A549 (cell line): Measurements from ENCODE around the gene RAB27A.

Experiments used
- CBX2 ChIP-seq: fragments of 200-600 bp; sonication (generic); IDR thresholded peaks from 2 replicates; pipeline ENCODE4 v1.6.1; 2016; ENCODE audit warnings: low read depth, mild to moderate bottlenecking, borderline replicate concordance
- CHD2 ChIP-seq: fragments of 150-350 bp; IDR thresholded peaks from 2 replicates; pipeline ENCODE4 v1.6.1; 2014; ENCODE audit warnings: low read length; ENCODE audit not compliant: partially characterized antibody
- EP300 ChIP-seq, 2 experiments: fragments of >200 bp; sonication (Bioruptor Twin); formaldehyde crosslinking; IDR thresholded peaks; 2 replicates in 1 of 2; 3 replicates in 1 of 2; pipeline ENCODE4 v1.6.1; 2016 to 2017
- MAZ ChIP-seq: fragments of 150-350 bp; IDR thresholded peaks from 2 replicates; pipeline ENCODE4 v1.6.1; 2014; ENCODE audit warnings: antibody characterized with exemption, low read depth, low read length, borderline replicate concordance
- POLR2A ChIP-seq: IDR thresholded peaks from 2 replicates; pipeline ENCODE4 v1.6.1; 2012; ENCODE audit warnings: mild to moderate bottlenecking, low read length
- POLR2AphosphoS2 ChIP-seq: conservative IDR thresholded peaks from 2 replicates; pipeline ENCODE4 v1.6.1; 2012; ENCODE audit warnings: low read length, improper control_type of control experiment, inconsistent platforms
- ZFP36 ChIP-seq: fragments of 450-650 bp; IDR thresholded peaks from 2 replicates; pipeline ENCODE4 v1.6.1; 2014; ENCODE audit warnings: borderline replicate concordance; ENCODE audit not compliant: partially characterized antibody
- TF ChIP-seq, protein P1 (sequence below): fragments of >200 bp; sonication (Bioruptor Twin); formaldehyde crosslinking; IDR thresholded peaks from 3 replicates; pipeline ENCODE4 v1.5.1; 2016
- TF ChIP-seq, protein P2 (sequence below): IDR thresholded peaks from 2 replicates; pipeline ENCODE4 v1.6.1; 2012

DNA sequence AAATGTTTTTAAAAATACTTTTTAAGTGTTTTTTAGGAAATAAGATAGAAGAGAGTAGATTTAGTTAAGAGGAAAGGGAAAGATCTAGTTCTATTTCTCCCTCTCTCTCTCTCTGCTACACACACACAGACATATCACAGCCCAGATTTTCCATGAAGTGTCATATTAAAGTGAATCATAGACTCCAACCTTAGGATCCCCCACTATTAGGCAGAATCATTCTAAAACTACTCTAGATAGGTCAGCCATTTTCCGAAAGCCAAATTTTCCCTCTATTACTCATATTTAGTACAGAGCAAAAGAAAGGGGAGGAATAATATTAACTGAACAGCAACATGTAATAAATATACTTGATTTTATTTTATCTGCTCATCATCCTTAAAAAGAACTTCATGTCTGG, 47.7 kb downstream of the RAB27A start:
- TF ChIP-seq, protein P1, sequence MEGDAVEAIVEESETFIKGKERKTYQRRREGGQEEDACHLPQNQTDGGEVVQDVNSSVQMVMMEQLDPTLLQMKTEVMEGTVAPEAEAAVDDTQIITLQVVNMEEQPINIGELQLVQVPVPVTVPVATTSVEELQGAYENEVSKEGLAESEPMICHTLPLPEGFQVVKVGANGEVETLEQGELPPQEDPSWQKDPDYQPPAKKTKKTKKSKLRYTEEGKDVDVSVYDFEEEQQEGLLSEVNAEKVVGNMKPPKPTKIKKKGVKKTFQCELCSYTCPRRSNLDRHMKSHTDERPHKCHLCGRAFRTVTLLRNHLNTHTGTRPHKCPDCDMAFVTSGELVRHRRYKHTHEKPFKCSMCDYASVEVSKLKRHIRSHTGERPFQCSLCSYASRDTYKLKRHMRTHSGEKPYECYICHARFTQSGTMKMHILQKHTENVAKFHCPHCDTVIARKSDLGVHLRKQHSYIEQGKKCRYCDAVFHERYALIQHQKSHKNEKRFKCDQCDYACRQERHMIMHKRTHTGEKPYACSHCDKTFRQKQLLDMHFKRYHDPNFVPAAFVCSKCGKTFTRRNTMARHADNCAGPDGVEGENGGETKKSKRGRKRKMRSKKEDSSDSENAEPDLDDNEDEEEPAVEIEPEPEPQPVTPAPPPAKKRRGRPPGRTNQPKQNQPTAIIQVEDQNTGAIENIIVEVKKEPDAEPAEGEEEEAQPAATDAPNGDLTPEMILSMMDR: no peak
- TF ChIP-seq CHD2: no peak
- no peak for TF ChIP-seq EP300 (IDR thresholded peaks at IDR 0.05)
- TF ChIP-seq CBX2: no peak
- TF ChIP-seq MAZ: no peak
- TF ChIP-seq POLR2A: no peak
- no peak for TF ChIP-seq POLR2AphosphoS2
- TF ChIP-seq, protein P2, sequence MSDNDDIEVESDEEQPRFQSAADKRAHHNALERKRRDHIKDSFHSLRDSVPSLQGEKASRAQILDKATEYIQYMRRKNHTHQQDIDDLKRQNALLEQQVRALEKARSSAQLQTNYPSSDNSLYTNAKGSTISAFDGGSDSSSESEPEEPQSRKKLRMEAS: no peak
- TF ChIP-seq ZFP36: no peak
